Esophagus mucosa (tissue), 1 donor: ENCODE measurements around the gene LTB4R2. TPM values are rescaled to one million over a fixed set of nuclear protein-coding genes. Genes with fewer than 3 reads are reported as not detected.

ENCODE experiments used
- ATAC-seq: fragments of 200-7000 bp; cut with Tn5 transposase; one replicate; pipeline ENCODE4 v1.9.1; 2020
- total RNA-seq: library from RNA; stranded (reverse); gene quantifications from one replicate; pipeline ENCODE4 v1.2.4, GENCODE V29; 2023
- donor health status: DM: yes; HTN: yes; CAD: no.

The LTB4R2 gene
- total RNA-seq, 1 donor from 2014 or later = 82.9 TPM

DNA sequence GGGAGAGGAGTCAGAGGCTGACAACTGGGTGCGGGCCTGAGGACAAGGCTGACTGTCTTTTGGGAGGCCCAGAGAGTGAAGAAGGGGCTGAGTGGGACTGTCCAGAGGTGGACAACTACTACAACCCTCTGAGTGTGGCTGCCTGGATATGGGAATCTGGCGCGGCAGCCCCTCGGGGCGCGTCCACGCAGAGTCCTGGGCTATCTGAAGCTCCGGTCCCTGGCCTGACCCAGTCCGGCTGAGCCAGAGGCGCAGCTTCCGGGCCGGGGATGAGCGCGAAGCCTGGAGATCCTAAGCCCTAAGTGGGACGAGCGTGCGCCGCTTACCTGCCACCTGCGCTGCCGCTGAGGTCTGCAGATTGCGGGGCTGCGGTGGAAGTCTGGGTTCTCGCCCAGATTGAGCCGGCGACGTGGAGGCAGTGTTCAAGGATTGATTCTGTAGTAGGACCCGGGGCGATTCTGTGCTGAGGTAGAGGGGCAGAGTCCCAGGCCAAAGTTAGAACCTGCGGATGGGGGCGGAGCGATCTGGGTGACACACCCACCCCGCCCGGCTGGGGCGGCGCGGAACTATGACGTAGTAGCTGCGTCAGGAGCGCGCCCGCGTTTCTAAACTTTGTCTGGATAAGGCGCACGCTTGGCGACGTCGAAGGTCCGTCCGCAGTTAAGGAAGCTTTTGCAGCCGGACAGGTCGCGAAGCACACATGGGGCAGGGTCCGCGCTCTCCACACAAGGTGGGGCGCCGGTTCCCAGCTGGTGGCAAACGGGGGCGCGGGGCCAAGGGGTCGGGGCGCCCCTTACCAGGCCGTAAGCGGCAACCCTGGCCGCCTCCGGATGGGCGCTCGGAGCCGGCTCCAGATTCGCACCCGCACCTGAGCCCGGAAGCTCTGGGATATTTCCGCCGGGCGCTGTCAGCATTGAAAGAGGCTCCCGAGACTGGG is 10.4 kb upstream of the LTB4R2 start, which contains the start of the genes DHRS1 and NOP9:
DHRS1 (minus strand) TSS at position 526 of the 937 bp plus-strand sequence. CDS start 674 bp downstream, outside the sequence.
NOP9 (plus strand) TSS at position 596 of the 937 bp plus-strand sequence; CDS start at position 701, 105 bp downstream.
- ATAC-seq = peak; percentile 89

DNA sequence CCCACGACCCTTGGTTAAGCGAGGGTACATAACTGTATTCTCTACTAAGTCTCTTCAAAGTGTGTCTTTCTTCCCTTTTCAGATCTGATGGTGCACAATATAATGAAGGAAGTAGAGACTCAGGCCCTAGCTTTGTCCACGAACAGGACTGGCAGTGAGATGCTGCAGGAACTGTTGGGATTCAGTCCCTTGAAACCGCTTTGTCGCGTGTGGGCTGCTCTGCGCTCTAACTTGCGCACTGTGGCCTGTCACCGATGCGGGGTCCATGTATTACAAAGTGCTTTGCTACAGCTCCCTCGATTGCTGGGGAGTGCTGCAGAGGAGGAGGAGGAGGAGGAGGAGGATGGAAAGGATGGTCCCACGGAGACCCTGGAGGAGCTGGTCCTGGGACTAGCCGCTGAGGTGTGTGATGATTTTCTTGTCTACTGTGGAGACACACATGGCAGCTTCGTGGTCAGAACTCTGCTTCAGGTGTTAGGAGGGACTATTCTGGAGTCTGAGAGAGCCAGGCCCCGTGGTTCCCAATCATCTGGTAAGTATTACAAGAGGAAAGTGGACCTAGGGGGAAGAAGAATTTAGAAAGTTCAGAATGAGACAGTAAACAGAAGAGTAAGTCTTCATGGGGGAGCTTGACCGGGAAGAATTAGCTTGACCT is 9.5 kb upstream of the LTB4R2 start:
- no peak for ATAC-seq

DNA sequence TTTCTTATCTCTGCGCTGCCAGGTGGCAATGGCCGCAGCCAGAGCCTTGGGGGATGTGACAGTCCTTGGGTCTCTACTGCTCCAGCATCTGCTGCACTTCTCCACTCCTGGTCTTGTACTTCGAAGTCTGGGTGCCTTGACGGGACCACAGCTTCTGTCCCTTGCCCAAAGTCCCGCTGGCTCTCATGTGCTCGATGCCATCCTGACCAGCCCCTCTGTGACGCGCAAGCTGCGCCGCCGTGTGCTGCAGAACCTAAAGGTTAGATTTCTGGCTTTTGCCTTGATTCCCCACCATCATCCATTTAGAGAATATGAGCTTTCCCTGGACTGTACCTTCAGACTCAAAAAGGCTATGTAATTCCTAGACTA is 5.9 kb upstream of the LTB4R2 start:
- ATAC-seq = no peak

DNA sequence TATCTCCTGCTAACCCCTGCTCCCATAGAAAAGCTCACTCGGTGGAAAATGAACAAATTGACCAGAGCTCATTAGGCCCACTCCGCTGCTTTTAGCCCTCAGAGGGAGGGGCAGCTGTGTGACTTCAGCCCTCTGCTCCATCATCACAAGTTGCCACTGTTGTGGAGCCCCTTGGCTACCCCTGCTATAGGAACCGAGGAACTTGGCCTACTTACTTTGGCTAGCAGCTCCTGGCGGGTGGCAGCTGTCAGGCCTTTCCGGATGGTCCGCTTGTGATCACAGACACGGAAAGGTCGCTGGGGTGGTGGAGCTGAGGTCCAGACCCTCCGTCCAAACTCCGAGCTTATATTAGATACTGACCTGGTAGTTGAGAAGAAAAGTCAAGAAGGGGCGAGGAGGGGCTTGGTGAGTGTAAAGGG is 2.8 kb upstream of the LTB4R2 start:
- ATAC-seq = no peak

GRCh38 chr14:24307575-24308341 is 2.2 kb upstream of the LTB4R2 start, which contains the start of gene CIDEB:
Gene CIDEB, minus strand, starts transcription at chr14:24307977. Its CDS starts 119 bp downstream, at chr14:24307858.
- peak; percentile 8 for ATAC-seq

DNA sequence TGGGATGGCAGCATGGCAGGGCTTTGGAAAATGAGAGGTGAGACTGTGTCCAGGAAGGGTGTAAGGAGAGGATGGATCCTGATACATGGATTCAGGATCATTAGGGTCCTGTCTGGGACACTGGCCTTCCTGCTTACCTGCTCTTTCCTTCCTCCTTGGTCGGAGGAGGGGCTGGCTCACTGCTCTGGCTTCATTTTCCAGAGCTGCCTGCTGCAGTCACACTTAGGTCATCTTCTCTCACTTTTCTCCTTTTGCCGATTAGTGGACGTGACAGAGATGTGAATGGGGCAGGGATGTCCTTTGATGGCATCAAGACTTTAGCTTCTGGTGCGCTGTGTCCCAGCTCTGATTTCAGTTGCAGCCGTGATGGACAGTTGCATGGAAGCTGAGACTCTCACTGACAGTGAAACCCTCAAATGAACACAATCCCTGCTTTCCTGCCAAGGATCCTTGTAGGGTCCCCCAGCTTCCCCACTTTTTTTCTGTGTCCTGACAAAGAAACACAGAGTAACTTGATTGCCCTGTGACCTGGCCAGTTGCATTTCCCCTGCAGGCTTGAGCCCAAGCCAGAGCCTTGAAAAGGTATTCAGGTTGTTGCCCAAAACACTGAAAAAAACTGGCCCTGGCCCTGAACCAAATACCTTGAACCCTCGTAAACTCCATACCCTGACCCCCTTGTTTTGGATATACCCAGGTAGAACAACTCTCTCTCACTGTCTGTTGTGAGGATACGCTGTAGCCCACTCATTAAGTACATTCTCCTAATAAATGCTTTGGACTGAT is 1.4 kb upstream of the LTB4R2 start:
- ATAC-seq = no peak

DNA sequence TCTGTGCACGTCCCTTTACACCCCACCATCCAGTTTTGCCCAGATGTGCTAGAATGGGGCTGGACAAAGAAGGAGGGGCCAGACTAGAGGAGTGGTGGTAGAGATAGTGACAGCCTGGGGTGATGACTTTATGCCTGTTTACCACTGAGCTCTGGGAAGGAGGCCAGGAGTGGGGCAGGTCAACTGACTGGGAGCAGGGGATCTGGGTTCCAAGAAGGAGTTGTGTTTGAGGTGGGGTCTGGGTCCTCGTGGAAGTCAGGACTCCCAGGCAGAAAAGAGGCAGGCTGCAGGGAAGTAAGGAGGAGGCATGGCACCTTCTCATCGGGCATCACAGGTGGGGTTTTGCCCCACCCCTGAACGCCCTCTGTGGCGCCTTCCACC is 315 bp downstream of the LTB4R2 start:
- peak; percentile 9 for ATAC-seq

GRCh38 chr14:24310646-24311604 is 985 bp downstream of the LTB4R2 start, which contains the start of gene LTB4R:
Gene LTB4R, plus strand, starts transcription at chr14:24311502. Its CDS starts 4,150 bp downstream, at chr14:24315652.
- peak; percentile 63 for ATAC-seq

- peak; percentile 2 for ATAC-seq
Measured at GRCh38 chr14:24311837-24312615, 2.1 kb downstream of the LTB4R2 start.

DNA sequence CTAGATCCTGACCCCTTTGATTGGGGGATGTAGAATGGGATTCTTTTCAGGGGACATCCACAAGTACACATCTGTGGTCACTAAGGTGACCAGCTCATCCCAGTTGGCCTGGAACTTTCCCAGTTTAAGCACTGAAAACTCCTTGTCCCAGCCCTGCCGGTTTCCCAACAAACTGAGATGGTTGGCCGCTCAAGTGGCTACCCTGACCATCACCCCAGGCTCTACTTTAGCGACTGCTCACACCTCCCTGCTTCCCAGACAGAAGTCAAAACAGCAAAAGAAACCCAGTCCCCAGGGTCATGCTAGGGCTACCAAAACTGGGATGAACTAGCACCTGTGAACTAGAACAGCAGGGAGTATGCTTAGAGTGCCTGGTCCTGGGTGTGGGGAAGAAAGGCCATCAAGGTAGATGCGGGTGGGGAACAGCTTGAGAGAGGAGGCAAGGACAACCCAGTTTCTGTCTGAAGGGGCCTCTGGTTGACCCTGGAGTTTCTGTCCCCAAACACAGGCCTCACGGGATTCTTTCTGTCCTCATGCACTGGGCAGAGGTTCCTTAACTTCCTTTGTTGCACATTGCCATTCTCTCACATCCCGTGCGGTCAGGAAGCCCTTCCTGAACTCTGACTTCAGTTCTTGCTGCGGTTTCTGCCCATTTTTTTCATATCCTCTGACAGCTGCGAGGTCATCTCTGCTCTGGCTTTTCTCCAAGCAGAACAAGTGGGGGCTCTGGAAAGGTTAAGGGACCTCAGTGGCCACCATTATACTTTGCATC is 3.0 kb downstream of the LTB4R2 start:
- no peak for ATAC-seq

GRCh38 chr14:24313913-24314312 is 4.0 kb downstream of the LTB4R2 start:
- ATAC-seq = no peak

DNA sequence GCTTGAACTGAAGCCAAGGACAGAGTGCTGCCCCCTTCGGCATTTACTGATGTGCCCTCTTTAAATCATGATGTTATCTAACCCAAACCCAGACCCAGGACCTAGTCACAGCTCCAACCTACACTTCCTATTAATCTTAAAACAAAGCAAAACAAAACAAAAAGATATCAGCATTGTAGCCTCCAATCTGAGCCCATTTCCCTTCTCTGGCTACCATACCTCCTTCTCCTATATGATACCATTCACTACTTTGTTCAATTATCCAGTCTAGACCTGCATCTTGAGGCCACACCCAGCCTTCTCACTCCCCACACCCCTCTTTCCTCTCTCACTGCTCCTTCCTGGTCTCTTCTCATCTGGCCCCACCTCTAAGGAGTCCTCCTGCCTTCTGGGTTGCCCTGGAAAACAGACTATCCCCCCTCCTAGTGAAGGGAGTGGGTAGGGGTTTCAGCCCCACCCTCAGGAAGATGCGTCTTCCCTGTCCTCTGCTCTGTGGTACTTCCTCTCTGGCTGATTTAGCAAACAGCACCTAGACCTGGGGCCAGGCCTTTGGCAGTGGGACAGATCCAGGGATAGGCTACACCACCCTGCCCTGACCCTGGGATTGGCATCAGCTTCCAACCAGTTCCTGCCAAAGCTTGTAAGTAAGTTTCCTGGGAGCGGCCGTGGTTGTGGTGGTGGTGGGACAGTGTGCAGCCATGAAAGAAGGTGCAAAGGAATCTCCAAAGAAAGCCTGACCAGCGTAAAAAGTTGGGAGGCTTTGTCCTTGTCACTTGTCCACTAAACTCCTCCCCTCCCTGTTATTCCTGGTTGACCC is 4.6 kb downstream of the LTB4R2 start:
- peak; percentile 32 for ATAC-seq

DNA sequence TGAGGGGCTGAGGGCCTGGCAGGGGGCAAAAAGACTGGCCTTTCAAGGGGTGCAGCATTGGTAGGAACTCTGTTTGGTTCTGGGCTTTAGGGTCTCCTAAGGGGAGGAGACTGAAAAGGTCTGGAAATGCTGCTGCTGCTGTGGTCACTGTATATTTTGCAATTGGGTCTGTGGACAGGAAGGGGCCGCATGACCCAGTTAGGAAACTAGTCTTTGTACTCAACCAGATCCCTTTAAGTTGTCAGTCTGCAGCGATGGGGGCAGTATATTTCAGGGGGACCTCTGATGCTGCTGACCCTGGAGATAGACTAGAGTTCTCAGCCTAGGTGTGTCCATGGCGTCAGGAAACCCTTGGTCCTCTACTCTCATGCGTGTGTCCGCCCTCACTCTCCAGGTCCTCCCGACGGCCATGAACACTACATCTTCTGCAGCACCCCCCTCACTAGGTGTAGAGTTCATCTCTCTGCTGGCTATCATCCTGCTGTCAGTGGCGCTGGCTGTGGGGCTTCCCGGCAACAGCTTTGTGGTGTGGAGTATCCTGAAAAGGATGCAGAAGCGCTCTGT is 5.4 kb downstream of the LTB4R2 start:
- ATAC-seq = no peak

GRCh38 chr14:24315807-24316596 is 6.1 kb downstream of the LTB4R2 start:
- peak; percentile 56 for ATAC-seq

DNA sequence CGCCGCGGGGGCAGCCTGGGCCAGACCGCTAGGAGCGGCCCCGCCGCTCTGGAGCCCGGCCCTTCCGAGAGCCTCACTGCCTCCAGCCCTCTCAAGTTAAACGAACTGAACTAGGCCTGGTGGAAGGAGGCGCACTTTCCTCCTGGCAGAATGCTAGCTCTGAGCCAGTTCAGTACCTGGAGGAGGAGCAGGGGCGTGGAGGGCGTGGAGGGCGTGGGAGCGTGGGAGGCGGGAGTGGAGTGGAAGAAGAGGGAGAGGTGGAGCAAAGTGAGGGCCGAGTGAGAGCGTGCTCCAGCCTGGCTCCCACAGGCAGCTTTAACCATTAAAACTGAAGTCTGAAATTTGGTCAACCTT is 6.6 kb downstream of the LTB4R2 start:
- peak; percentile 48 for ATAC-seq

GRCh38 chr14:24317141-24317928 is 7.4 kb downstream of the LTB4R2 start:
- ATAC-seq = peak; percentile 36
